HepG2 (cell line): ENCODE results near the gene ADPGK. TPM values are rescaled to one million over a fixed set of nuclear protein-coding genes. Genes with fewer than 3 reads are reported as not detected.

Experiments used
- ATAC-seq: fragments of 200-7000 bp; cut with Tn5 transposase; 3 replicates; pipeline ENCODE4 v1.9.1; 2020; ENCODE audit warnings: mild to moderate bottlenecking, moderate library complexity
- BruUV-seq: library from RNA; stranded (reverse); fragments of 400-500 nt; replicated peaks from 2 replicates; lab custom pipeline; 2021; lab: Mats Ljungman, UMichigan
- CTCF ChIA-PET: fragments of 300-600 bp; formaldehyde crosslinking; extraction: SDS; loops from one replicate; lab custom pipeline; 2021; ENCODE audit warnings: low total read pairs, inconsistent platforms, low intra/inter-chr PET ratio; lab: Yijun Ruan, JAX
- POLR2A ChIA-PET: fragments of 350-600 bp; sonication (Branson Sonifier 250); formaldehyde crosslinking; loops from one replicate; lab custom pipeline; 2020; ENCODE audit warnings: antibody characterized with exemption, inconsistent platforms; lab: Yijun Ruan, JAX
- DNase-seq: peaks from one replicate; pipeline ENCODE4 v3.0.0-alpha.2; 2015; ENCODE audit warnings: low spot score
- FAIRE-seq: peaks from 3 replicates; lab custom pipeline; 2011; peaks lifted over from hg19 to GRCh38; lab: Jason Lieb, UNC
- H2AFZ ChIP-seq: one replicate; pipeline ENCODE4 v1.6.1; 2011; ENCODE audit warnings: low read length, inconsistent platforms
- H3K27ac ChIP-seq: fragments of 300-600 bp; 3 replicates; pipeline ENCODE4 v1.8.0; 2011; ENCODE audit warnings: mixed run types, mild to moderate bottlenecking, mixed read lengths, low read length, inconsistent platforms; ENCODE audit not compliant: insufficient read depth; ENCODE audit errors: extremely low read length
- H3K27me3 ChIP-seq, 2 experiments: fragments of 200-600 bp in 1 of 2; 2 replicates in 1 of 2; 3 replicates in 1 of 2; pipeline versions ENCODE4 v1.6.0 to v1.8.0; 2011; ENCODE audit warnings: low read length in 2 of 2, mild to moderate bottlenecking in 2 of 2, moderate library complexity in 2 of 2, inconsistent platforms in 1 of 2; ENCODE audit not compliant: insufficient read depth in 2 of 2, control insufficient read depth in 1 of 2
- H3K36me3 ChIP-seq, 2 experiments: fragments of 200-600 bp in 1 of 2; replicated peaks in 1 of 2; 2 replicates in 1 of 2; 3 replicates in 1 of 2; pipeline versions ENCODE4 v1.5.1 to v1.8.0; 2011; ENCODE audit warnings: low read length in 2 of 2, inconsistent platforms in 1 of 2; ENCODE audit not compliant: insufficient read depth in 2 of 2, control insufficient read depth in 1 of 2
- H3K4me1 ChIP-seq: 2 replicates; pipeline ENCODE4 v1.5.1; 2012; ENCODE audit warnings: low read length, inconsistent platforms; ENCODE audit not compliant: insufficient read depth
- H3K4me2 ChIP-seq: 2 replicates; pipeline ENCODE4 v1.6.0; 2011; ENCODE audit warnings: low read depth, low read length, inconsistent platforms
- H3K4me3 ChIP-seq, 3 experiments: fragments of 200-600 bp in 1 of 3; sonication (generic), shearing (Covaris generic) in 1 of 3; replicated peaks in 1 of 3; 2 replicates each; pipeline ENCODE4 v1.5.1; 2011 to 2016; ENCODE audit warnings: low read length in 3 of 3, inconsistent platforms in 2 of 3, low read depth in 2 of 3, mild to moderate bottlenecking in 2 of 3, control low read depth in 1 of 3, mixed read lengths in 1 of 3; ENCODE audit not compliant: insufficient read depth in 1 of 3
- H3K79me2 ChIP-seq: one replicate; pipeline ENCODE4 v1.6.1; 2011; ENCODE audit warnings: low read length, inconsistent platforms; ENCODE audit not compliant: insufficient read depth
- H3K9ac ChIP-seq: 2 replicates; pipeline ENCODE4 v1.6.0; 2011; ENCODE audit warnings: mild to moderate bottlenecking, low read depth, low read length, inconsistent platforms; ENCODE audit not compliant: insufficient read depth
- H3K9me3 ChIP-seq: 2 replicates; pipeline ENCODE4 v1.5.1; 2012; ENCODE audit warnings: mild to moderate bottlenecking, low read length
- H4K20me1 ChIP-seq: 2 replicates; pipeline ENCODE4 v1.6.0; 2011; ENCODE audit warnings: inconsistent platforms, mild to moderate bottlenecking, low read length, moderate library complexity; ENCODE audit not compliant: insufficient read depth
- ASH2L ChIP-seq: fragments of 300-600, 200-600 bp; sonication (generic); IDR thresholded peaks from 2 replicates; pipeline ENCODE4 v1.7.0; 2017; ENCODE audit warnings: low read depth, mild to moderate bottlenecking, moderate library complexity, mixed read lengths, low read length; ENCODE audit not compliant: insufficient read length
- CAMTA2 ChIP-seq: sonication (generic); formaldehyde crosslinking; IDR thresholded peaks from 2 replicates; pipeline ENCODE4 v1.4.0; 2020; ENCODE audit warnings: mild to moderate bottlenecking, missing genetic modification reagents, borderline replicate concordance
- EED ChIP-seq: sonication (generic); formaldehyde crosslinking; IDR thresholded peaks from 2 replicates; pipeline ENCODE4 v1.5.0; 2020; ENCODE audit warnings: mild to moderate bottlenecking, missing genetic modification reagents
- EZH2 ChIP-seq: conservative IDR thresholded peaks from 2 replicates; pipeline ENCODE4 v1.6.1; 2012; ENCODE audit warnings: mild to moderate bottlenecking, low read depth, low read length, moderate library complexity
- KDM5A ChIP-seq: fragments of 200-600 bp; sonication (generic); IDR thresholded peaks from 2 replicates; pipeline ENCODE4 v1.7.0; 2018; ENCODE audit warnings: antibody characterized with exemption, mild to moderate bottlenecking, low read length, borderline replicate concordance
- KLF9 ChIP-seq: IDR thresholded peaks from 2 replicates; pipeline ENCODE4 v1.6.1; 2016; ENCODE audit warnings: low read depth
- MAZ ChIP-seq, 2 experiments: sonication (generic) in 1 of 2; formaldehyde crosslinking in 1 of 2; IDR thresholded peaks; 2 replicates each; pipeline versions ENCODE4 v1.5.0 to v1.6.1; 2012 to 2020; ENCODE audit warnings: low read depth in 2 of 2, mild to moderate bottlenecking in 2 of 2, borderline replicate concordance in 1 of 2, improper control_type of control experiment in 1 of 2, low read length in 1 of 2, missing genetic modification reagents in 1 of 2, moderate library complexity in 1 of 2
- RERE ChIP-seq: IDR thresholded peaks from 2 replicates; pipeline ENCODE4 v1.6.1; 2016; ENCODE audit warnings: low read depth, missing genetic modification reagents, missing compliant biosample characterization
- SNAI1 ChIP-seq: sonication (generic); formaldehyde crosslinking; IDR thresholded peaks from 2 replicates; pipeline ENCODE4 v1.5.0; 2020; ENCODE audit warnings: mild to moderate bottlenecking, missing genetic modification reagents, borderline replicate concordance
- SP2 ChIP-seq: sonication (generic); formaldehyde crosslinking; IDR thresholded peaks from 2 replicates; pipeline ENCODE4 v1.5.1; 2020; ENCODE audit warnings: mild to moderate bottlenecking, missing genetic modification reagents
- TCF7L2 ChIP-seq: IDR thresholded peaks from 2 replicates; pipeline ENCODE4 v1.6.1; 2011; ENCODE audit warnings: mild to moderate bottlenecking, low read depth, low read length, moderate library complexity
- YY1 ChIP-seq: IDR thresholded peaks from 2 replicates; pipeline ENCODE4 v1.6.1; 2011; ENCODE audit warnings: low read length, low read depth, moderate library complexity, mild to moderate bottlenecking; ENCODE audit not compliant: insufficient read depth, insufficient replicate concordance
- ZFP37 ChIP-seq: sonication (generic); formaldehyde crosslinking; IDR thresholded peaks from 2 replicates; pipeline ENCODE4 v1.4.0; 2020; ENCODE audit warnings: missing genetic modification reagents, borderline replicate concordance
- ZNF264 ChIP-seq: sonication (generic); formaldehyde crosslinking; IDR thresholded peaks from 2 replicates; pipeline ENCODE4 v1.4.0; 2020; ENCODE audit warnings: missing genetic modification reagents
- ZNF639 ChIP-seq: conservative IDR thresholded peaks from 2 replicates; pipeline ENCODE4 v1.6.1; 2018; ENCODE audit warnings: missing genetic modification reagents
- ZNF691 ChIP-seq: sonication (generic); formaldehyde crosslinking; IDR thresholded peaks from 2 replicates; pipeline ENCODE4 v1.4.0; 2020; ENCODE audit warnings: missing genetic modification reagents, low read depth, mild to moderate bottlenecking, borderline replicate concordance
- ZNF841 ChIP-seq: sonication (generic); formaldehyde crosslinking; IDR thresholded peaks from 2 replicates; pipeline ENCODE4 v1.8.1; 2023; ENCODE audit warnings: missing genetic modification reagents, borderline replicate concordance
- WGBS: methylation state at CpG from one replicate; pipeline ENCODE4 v1.1.6; 2017; ENCODE audit warnings: low lambda C conversion rate; 5-methylcytosine and 5-hydroxymethylcytosine counted together
- in situ Hi-C: cut with HindIII; loops from 2 replicates; pipeline ENCODE4 v1.10.0; 2017; ENCODE audit warnings: low pct_unique_long_range_greater_than_20kb; ENCODE audit not compliant: extremely low pct_ligation_motif_present
- intact Hi-C: fragments of 100-400 bp; cut with micrococcal nuclease; formaldehyde crosslinking; loops from one replicate; pipeline ENCODE4 v1.10.0; 2022; ENCODE audit not compliant: unreplicated experiment
- polyA plus RNA-seq, 8 experiments: library from polyadenylated mRNA; depleted of rRNA in 3 of 8; stranded (reverse) in 7 of 8; unstranded in 1 of 8; fragments of >200 nt; fragmentation: Illumina TruSeq in 4 of 8; extraction: Trizol in 4 of 8; gene quantifications; 2 replicates each; pipeline versions ENCODE4 v1.2.1 to v1.2.3, GENCODE V29; 2011 to 2016; ENCODE audit warnings: low read depth in 4 of 8, missing spikeins in 1 of 8, mixed read lengths in 1 of 8; ENCODE audit not compliant: insufficient read depth in 1 of 8
- total RNA-seq, 5 experiments: library from RNA; depleted of rRNA; stranded (reverse); fragments of >200 nt; fragmentation: Illumina TruSeq; extraction: Trizol; gene quantifications; 2 replicates each; pipeline ENCODE4 v1.2.3, GENCODE V29; 2016; ENCODE audit warnings: low read depth in 1 of 5

ADPGK gene
- total and polyA plus RNA-seq, 2 of the 13 experiments (the other 11 are each of a cell fraction or from before 2014, with no cell fraction given) = 61.6 to 67.5 TPM

GRCh38 chr15:72790302-72790910 is 6.8 kb upstream of the ADPGK start:
- DNase-seq (no peak), FAIRE-seq (no peak), ATAC-seq (no peak)
- CTCF ChIA-PET = no interaction called here
- Histone ChIP-seq H3K9me3 (no peaks in the 10 kb centered on the region), H3K79me2 (no peaks in the 10 kb centered on the region), H3K36me3 (no peaks in the 10 kb centered on the region), H3K9ac (no peak overlapping the region), H3K4me2 (no peak overlapping the region), H3K4me1 (peaks cover 16% of the 10 kb centered on the region), H3K27ac (no peak overlapping the region), H3K27me3 (0 out of 5 replicates have a peak, but pooled peaks cover 0 to 9% of the 10 kb centered on the region in 2 experiments), H2AFZ (no peak overlapping the region), H3K4me3 (no peak overlapping the region), H4K20me1 (no peaks in the 10 kb centered on the region)
- WGBS = 0% methylated on average over 1 of the region's 1 CpG
- intact Hi-C loops = loop anchor here (10.0 kb wide), 1 partner anchor 454 kb away; no protein-coding TSS in a partner anchor
- POLR2A ChIA-PET = no interaction called here
- in situ Hi-C loops = no loop called here
- BruUV-seq = no TSS peak
- TF ChIP-seq YY1 (no peak), MAZ (IDR thresholded peaks at IDR 0.05; ENCODE audit: borderline replicate concordance, low read depth, low read length) (no peak), MAZ (CRISPR knock-in tag; IDR thresholded peaks at IDR 0.05; ENCODE audit: low read depth) (no peak), ASH2L (no peak), ZNF841 (CRISPR knock-in tag) (no peak), EED (CRISPR knock-in tag) (no peak), CAMTA2 (CRISPR knock-in tag) (no peak), ZNF691 (CRISPR knock-in tag) (no peak), ZNF639 (CRISPR knock-in tag) (no peak), KLF9 (CRISPR knock-in tag) (no peak), SNAI1 (CRISPR knock-in tag) (no peak), SP2 (CRISPR knock-in tag) (no peak), ZFP37 (CRISPR knock-in tag) (no peak), EZH2 (no peak), TCF7L2 (no peak), ZNF264 (CRISPR knock-in tag) (no peak), RERE (CRISPR knock-in tag) (no peak), KDM5A (no peak)
